NCI-H345 treated with DMSO at 0.1 percent for 48 hours (cell line): Measurements from ENCODE around the gene IRAK2.

Source experiments
- DNase-seq: peaks from one replicate; lab custom pipeline; 2025; ENCODE audit not compliant: unreplicated experiment; lab: John Stamatoyannopoulos, UW

Gene IRAK2

GRCh38 chr3:10223676-10224639, 59.2 kb downstream of the IRAK2 start:
- no peak for DNase-seq

GRCh38 chr3:10224794-10225665, 60.3 kb downstream of the IRAK2 start:
- DNase-seq = peak; percentile 32

- no peak for DNase-seq
These were observed 61.6 kb downstream of the IRAK2 start for GRCh38 chr3:10226293-10226692.

- no peak for DNase-seq
These were observed 63.7 kb downstream of the IRAK2 start for GRCh38 chr3:10228248-10228950.

GRCh38 chr3:10229576-10229975, 64.9 kb downstream of the IRAK2 start:
- no peak for DNase-seq

- no peak for DNase-seq
These were observed 67.4 kb downstream of the IRAK2 start for GRCh38 chr3:10232137-10232536.

GRCh38 chr3:10233988-10234387, 69.3 kb downstream of the IRAK2 start:
- DNase-seq = no peak

GRCh38 chr3:10234526-10235230, 70.0 kb downstream of the IRAK2 start:
- DNase-seq = no peak

GRCh38 chr3:10235551-10235950, 70.8 kb downstream of the IRAK2 start:
- no peak for DNase-seq

GRCh38 chr3:10238345-10239183, 73.8 kb downstream of the IRAK2 start:
- DNase-seq = no peak

- no peak for DNase-seq
These were observed 76.1 kb downstream of the IRAK2 start for GRCh38 chr3:10240799-10241198.

- DNase-seq = no peak
These were observed 77.7 kb downstream of the IRAK2 start for GRCh38 chr3:10242182-10243065.

- no peak for DNase-seq
These were observed 79.3 kb downstream of the IRAK2 start for GRCh38 chr3:10244009-10244408.

- DNase-seq = no peak
These were observed 80.5 kb downstream of the IRAK2 start for GRCh38 chr3:10245081-10245712.

- DNase-seq = no peak
These were observed 83.0 kb downstream of the IRAK2 start for GRCh38 chr3:10247679-10248183.

- DNase-seq = peak; percentile 68
These were observed 83.7 kb downstream of the IRAK2 start, which contains the start of gene TATDN2 for GRCh38 chr3:10248184-10248983. TSS of gene TATDN2 (plus strand) at chr3:10248459. CDS start at chr3:10249201, 742 bp downstream.
